HG02840 (cell line): ENCODE measurements around the gene SLC39A12.

Experiments
- ATAC-seq: cut with Tn5 transposase; IDR thresholded peaks from one replicate; pipeline ENCODE4 v1.9.1; 2021; ENCODE audit warnings: mild to moderate bottlenecking, moderate library complexity, moderate number of reproducible peaks; ENCODE audit not compliant: unreplicated experiment, low FRiP score

Gene SLC39A12

DNA sequence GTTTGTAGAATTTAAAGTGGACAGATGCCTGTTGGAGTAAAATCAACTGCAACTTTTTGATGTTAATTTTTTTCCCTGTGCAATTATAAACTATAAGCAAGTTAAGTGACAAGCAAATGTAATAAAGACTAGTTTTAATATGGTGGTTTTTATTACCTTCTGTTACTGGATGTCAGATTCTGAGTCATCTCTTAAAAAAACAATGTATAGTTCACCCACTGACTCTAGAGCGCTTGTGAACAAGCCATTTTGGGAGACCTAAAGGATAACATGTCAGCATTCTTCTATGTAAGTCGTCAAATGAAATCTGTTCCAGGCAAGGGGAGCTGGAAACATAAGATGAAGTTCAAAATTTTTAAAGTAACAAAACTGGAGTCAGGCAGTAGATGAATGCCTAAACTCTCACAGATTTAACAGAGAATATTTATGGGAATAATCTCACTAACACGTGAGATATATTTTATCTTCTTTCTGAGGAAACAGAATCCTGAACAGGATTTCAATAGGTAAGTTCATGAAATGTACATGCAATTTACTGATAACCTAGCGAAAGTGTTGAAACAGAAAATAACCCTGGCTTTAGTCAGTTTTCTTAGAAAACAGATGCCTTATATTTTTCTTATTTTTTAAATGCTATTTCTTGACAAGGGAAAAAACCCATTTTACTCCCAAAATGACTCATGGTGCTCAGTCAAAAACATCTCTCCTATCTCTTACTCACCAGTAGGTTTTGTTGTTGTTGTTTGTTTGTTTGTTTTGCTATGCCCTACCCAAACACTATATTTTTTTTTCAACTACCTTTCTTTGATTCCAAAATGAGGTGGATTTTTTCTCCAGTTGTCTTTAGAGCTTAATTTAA, 91.7 kb downstream of the SLC39A12 start:
- ATAC-seq, result no peak

DNA sequence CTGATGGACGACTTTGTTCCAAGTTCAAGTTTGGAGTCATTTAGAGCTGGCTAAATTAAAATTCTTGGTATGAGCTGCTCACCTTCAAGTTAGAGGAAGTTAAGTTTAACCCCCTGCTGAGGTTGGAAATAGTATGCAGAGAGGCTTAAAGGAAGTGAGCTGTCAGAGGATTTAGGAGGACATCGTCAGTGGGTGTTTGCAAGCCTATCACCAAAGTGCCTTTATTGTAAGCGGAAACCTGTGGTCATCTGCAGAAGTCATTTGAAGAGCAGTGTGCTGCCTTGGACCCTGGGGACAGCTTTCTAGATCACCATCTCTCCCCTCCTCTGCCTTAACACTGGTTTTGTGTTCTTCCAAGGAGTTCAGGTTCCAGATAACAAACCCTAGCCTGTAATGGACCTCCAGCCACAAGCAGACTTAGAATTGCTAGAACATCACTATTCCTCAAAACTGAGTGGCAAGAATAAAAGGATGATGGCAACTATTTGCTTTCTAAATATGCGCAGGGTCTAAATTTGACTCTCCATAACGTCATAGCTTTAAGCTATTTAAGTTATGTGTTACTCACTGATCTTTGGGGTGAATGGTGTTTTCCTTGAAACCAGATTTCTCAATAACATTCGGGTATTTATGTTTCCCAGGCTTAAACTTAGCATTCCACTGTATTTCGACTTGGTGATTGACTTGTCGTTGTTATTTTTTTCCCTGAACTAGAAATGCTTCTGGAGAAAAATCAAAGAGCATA, 93.4 kb downstream of the SLC39A12 start:
- no peak for ATAC-seq

DNA sequence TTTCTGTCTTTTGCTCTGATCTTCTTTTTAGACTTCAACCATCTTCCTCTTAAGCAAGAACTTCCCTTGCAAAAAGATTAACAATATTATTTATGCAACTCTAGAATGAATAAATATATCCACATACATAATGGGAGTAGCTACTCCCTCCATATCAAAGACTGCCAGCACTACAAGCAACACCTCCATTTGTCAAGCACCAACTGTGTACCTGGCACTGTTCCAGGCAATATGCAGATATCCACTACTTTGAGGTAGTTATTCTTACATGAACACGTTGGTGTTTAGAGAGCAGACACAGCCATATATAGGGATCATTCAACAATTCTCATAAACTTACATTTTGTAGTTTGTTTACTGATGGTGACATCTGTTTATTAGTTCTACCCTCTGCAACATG, 104.9 kb downstream of the SLC39A12 start:
- ATAC-seq, result no peak

DNA sequence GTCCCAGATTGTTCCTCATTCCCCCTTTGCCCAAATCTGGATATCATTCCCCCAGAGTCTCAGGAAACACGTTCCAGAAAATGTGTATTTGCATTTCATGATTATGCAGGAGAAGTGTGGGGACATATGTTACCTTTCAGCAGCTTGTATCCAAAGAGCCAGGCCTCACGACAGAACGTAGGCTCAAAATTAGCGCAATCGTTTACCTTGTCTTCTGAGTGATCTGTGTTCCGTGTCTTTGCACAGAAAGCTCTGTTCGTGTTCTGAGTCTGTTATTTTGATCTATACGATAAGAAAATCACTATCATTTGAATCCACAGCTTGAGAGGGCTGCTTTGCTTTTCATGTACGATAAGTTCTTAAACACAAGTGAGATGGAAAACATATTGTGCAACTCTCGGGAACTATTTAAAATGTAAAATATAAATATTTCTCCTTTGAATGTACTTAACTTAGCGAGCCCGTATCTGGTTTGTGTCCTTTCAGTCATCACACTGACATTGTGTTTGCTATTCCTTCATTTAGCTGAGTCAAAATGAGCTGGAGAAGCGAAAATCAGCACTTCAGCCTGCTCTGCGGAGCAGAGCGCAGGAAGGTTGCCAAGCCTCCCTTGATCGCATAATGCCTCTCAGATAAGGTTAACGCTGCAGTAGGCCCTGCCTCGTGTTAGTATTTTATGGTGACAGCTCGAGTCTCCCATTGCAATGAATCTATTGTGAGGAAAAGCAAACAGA, 108.3 kb downstream of the SLC39A12 start:
- no peak for ATAC-seq

DNA sequence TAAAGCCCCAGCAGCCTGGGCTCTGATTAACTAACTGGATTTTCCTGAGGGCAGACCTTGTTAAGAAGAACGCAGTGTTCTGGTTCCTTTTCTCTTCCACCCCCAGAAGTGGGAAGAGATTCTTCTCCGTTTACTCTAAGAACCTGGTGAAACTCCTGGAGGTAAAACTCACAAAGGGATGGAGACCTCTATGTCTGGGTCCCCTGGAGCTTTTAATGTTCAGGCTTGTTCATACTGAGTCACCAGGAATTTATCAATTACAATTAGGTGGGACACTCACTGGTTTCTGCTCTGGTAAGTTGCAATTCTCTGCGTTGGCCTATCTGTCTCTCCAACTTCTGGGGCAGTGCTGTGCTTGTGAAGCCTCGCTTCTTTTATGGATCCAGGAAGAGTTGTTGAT, 115.2 kb downstream of the SLC39A12 start:
- ATAC-seq, result no peak

DNA sequence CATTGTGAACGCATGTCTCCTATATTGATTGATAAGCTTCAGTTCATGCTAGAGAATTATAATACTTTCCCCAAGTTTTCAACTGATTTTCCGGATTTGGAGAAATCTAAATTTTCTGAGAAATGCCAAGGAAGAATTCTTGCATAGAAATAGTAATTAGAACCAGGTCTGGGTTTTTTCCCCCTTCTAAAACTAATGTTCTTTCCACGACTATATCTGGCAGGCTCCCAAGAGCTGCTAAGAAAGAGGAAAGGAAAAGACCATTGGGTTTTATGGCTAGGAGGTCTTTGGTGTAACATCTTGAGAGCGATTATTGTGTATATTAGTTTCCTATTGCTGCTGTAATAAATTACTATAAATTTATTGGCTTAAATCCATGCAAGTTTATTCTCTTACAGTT, 116.7 kb downstream of the SLC39A12 start:
- no peak for ATAC-seq

DNA sequence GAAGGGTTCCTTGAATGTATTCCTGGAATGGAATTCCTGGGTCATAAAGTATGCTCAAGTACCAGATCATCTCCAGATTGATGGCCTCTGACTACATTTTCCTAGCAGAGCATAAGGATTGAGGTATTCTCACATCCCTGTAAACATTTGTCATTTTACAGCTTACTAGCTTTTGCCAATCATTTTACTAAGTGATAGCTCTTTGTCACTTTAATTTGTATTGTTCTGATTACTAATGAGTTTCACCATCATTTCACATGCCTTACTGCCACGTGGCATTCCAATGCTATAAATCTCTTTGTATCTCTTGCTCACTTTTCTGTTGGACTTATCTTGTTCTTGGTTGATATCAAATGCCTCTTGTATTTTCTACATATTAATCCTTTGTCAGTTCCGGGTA, 119.9 kb downstream of the SLC39A12 start:
- ATAC-seq, result no peak

DNA sequence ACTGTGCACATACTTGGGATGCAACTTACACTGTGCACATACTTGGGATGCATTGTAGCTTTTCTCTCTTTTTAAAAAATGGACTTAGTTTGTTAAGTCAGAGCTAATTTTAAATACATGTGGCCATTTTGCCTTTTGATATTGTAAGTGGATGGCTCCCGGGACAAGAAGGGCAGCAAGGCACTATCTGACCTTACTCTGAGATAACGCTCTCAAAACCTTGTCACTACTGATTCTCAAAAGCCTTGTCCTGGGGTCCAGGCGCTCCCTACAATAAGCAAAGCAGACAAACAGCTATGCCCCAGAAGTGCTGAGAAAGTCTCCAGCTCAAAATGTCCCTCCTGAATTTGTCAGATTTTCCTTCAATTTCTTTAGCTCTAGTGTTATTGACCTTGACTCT, 121.6 kb downstream of the SLC39A12 start:
- ATAC-seq, result no peak

DNA sequence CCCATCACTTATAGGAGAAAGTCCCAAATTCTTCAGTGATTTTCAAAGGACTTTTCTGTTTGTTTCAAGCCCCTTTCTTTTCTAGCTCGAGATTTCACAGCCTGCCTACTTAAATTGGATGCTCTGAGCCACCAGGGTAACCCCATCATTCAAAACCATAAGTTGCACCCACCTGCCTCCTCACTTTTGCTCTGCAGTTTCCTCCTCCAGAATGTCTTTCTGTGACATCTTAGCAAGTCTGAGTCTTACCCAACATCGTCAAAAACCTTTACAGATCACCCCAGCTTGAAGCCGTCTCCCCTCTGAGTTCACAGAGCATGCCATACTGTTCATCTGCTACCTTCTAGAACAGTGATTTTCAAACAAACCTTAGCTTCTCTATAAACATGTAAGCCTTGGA, 124.2 kb downstream of the SLC39A12 start:
- ATAC-seq, result no peak

DNA sequence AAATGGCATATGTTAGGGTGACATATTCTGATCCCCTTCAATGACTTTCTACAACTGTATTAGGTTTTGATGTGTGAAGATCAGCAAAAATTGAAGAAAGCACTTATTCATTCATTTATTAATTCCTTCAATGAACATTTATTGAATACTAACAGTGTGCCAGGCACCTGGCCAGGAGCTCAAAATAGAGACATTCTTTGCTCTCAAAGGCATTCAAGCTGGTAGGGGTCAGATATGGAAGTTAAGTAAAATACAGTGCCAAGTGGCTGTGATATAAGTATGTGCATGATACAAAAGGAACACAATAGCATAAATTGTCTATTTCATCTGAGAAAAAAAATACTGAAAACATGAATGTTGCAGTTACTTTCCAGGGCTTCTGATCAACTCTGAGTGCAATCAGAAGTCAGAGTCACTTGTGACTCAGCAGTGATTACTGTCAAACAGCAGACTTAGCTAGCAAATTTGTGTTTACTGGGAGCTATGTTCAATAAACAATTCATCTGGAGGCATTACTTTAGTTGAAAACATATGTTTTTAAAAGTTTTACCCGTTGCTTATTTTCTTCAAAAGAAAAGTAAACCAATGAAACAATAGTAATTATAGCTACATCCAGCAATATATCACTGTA, 128.1 kb downstream of the SLC39A12 start:
- no peak for ATAC-seq

DNA sequence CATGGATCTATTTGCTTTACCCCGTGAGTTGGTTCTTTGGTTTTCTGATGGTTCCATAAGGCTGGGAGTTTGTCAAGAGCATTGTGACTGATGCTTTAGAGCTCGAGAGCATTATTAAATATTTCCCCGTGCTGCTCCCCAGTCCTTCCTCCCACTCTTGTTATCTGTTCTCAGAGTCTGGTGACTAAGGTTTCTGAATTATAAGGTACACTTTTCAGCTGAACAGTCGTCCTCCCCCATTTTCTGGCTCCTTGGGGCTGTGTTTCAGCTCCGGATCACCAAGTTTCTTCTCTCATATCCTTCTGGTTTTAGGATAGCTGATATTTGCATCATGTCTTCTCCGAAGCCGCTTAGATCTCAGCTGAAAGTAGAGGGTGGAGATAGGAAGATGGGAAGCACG, 130.7 kb downstream of the SLC39A12 start:
- no peak for ATAC-seq

DNA sequence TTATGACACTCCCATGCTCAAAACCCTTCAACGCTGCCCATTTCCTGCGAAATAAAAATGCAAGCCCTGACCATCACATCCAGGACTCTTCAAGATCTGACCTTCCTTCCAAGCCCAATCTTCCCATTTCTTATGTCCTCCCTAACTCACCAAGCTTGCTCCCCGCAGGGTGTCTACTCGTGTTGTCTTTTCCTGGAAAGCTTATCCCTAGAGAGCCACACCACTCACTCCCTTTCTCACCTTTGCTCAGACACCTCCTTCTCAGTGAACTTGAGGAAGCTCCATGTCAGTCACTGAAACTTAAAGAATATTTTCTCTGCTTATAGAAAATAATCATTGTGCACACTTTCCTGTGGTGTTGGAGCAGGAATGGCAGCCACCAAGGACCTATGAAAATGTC, 134.1 kb downstream of the SLC39A12 start:
- no peak for ATAC-seq

DNA sequence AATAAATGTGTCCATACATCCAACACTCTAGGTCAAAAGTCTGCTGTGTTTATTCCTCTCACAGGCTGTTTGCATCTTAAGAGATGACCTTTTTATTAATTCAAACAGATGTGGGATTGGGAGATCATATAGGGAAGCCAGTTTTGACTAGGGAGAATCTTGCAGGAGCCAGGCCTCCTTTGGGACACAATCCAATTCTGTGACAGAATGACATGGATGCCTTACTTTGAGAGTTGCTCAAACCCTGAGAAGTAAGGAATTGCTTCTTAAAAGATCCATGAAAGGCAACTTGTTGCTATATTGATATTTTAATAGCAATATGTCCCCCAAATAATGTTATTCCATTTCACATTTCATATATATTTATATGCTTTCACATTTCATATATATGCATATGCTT, 135.0 kb downstream of the SLC39A12 start:
- ATAC-seq, result no peak

DNA sequence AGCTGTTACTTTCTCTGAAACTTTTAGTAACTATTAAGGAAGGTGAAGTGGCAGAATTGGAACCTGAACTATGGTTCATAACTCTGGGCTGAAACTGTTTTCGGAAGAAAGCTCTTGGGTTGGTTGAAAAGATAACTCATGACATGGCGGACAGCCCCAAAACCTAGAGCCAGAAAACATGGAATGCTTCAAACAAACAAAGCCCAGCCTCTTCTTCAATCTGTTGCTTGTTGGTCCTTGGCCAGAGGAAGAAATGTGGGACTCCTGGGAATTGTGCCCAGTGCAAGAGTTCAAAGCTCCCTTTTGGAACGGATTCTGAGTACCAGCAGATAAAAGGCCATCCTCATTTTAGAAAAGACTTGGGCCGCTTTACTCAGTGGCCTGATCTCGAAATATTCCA, 135.6 kb downstream of the SLC39A12 start:
- ATAC-seq, result no peak
